HEK293T (cell line): ENCODE data around the gene VASH2.
A peak's percentile ranks its signal among the peaks of the same experiment; 100 is the strongest.
"Not testable (repeated sequence)": the region's sequence is repeated elsewhere in the genome, so short reads cannot be mapped to it uniquely, and the experiment has no call there.

Experiments used
- CTCF ChIA-PET: fragments of 350-600 bp; formaldehyde crosslinking; extraction: SDS; loops from one replicate; lab custom pipeline; 2021; ENCODE audit warnings: antibody characterized with exemption, inconsistent platforms; lab: Yijun Ruan, JAX
- POLR2A ChIA-PET: fragments of 350-600 bp; formaldehyde crosslinking; extraction: SDS; loops from one replicate; lab custom pipeline; 2020; ENCODE audit warnings: antibody characterized with exemption, inconsistent platforms; lab: Yijun Ruan, JAX
- DNase-seq: peaks from one replicate; pipeline ENCODE4 v3.0.0; 2012; ENCODE audit warnings: mixed read lengths; ENCODE audit errors: extremely low spot score
- ARNT ChIP-seq: fragments of 450-650 bp; IDR thresholded peaks from 2 replicates; pipeline ENCODE4 v1.6.1; 2017; ENCODE audit warnings: mild to moderate bottlenecking
- BHLHE40 ChIP-seq: fragments of 450-650 bp; IDR thresholded peaks from 2 replicates; pipeline ENCODE4 v1.6.1; 2016; ENCODE audit warnings: mild to moderate bottlenecking, moderate library complexity, borderline replicate concordance
- CTBP1 ChIP-seq: fragments of 450-650 bp; IDR thresholded peaks from 2 replicates; pipeline ENCODE4 v1.6.1; 2016; ENCODE audit warnings: borderline replicate concordance
- ELF4 ChIP-seq: fragments of 450-650 bp; IDR thresholded peaks from 2 replicates; pipeline ENCODE4 v1.6.1; 2017; ENCODE audit warnings: antibody characterized with exemption
- FOXA1 ChIP-seq: fragments of 450-650 bp; IDR thresholded peaks from 2 replicates; pipeline ENCODE4 v1.6.1; 2016; ENCODE audit warnings: mild to moderate bottlenecking
- FOXK2 ChIP-seq: fragments of 450-650 bp; IDR thresholded peaks from 2 replicates; pipeline ENCODE4 v1.6.1; 2016; ENCODE audit warnings: mild to moderate bottlenecking
- FOXM1 ChIP-seq: fragments of 450-650 bp; IDR thresholded peaks from 2 replicates; pipeline ENCODE4 v1.6.1; 2017; ENCODE audit warnings: mild to moderate bottlenecking, borderline replicate concordance
- HDGF ChIP-seq: fragments of 450-650 bp; IDR thresholded peaks from 2 replicates; pipeline ENCODE4 v1.6.1; 2017; ENCODE audit warnings: antibody characterized with exemption, borderline replicate concordance
- L3MBTL2 ChIP-seq: fragments of 450-650 bp; conservative IDR thresholded peaks from 2 replicates; pipeline ENCODE4 v1.6.1; 2016; ENCODE audit warnings: mild to moderate bottlenecking
- LEF1 ChIP-seq: fragments of 450-650 bp; IDR thresholded peaks from 2 replicates; pipeline ENCODE4 v1.6.1; 2017; ENCODE audit warnings: mild to moderate bottlenecking, borderline replicate concordance
- NFRKB ChIP-seq: fragments of 450-650 bp; IDR thresholded peaks from 2 replicates; pipeline ENCODE4 v1.6.1; 2016; ENCODE audit warnings: mild to moderate bottlenecking, moderate library complexity
- PKNOX1 ChIP-seq: fragments of 450-650 bp; IDR thresholded peaks from 2 replicates; pipeline ENCODE4 v1.6.1; 2016
- SP1 ChIP-seq: fragments of 450-650 bp; IDR thresholded peaks from 2 replicates; pipeline ENCODE4 v1.6.1; 2017
- SUZ12 ChIP-seq: fragments of 450-650 bp; IDR thresholded peaks from 2 replicates; pipeline ENCODE4 v1.6.1; 2016; ENCODE audit warnings: mild to moderate bottlenecking
- TARDBP ChIP-seq: fragments of 450-650 bp; IDR thresholded peaks from 2 replicates; pipeline ENCODE4 v1.6.1; 2016
- ZNF384 ChIP-seq: fragments of 450-650 bp; IDR thresholded peaks from 2 replicates; pipeline ENCODE4 v1.6.1; 2016

Gene VASH2

DNA sequence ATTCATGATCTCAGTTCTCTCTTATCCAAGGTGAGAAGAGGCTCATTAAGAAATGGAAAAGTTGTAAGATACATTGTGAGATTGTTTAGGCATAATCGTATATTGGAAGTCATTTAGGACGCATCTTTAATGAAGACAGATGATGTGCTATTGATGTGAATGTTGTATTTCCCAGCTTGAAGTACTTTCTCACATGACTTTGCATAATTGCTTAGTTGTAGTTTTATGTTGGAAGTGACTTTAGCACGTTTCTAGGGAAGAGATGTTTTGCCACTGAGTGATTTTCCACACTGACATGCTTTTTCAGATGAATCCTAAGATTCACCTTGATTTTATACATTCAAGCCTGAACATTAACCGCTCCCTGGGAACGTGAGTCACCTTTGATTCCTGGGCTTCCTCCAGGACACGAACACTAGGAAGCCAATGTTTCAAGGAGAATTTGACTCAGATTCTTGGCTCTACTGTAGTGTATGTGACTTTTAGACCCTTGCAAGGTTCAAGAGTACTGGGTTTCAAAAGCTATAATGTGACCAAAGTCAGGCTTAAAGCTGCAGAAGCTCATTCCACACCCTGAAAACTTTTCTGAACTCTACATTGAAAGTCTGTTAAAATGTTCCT, 37.5 kb downstream of the VASH2 start:
- CTCF ChIA-PET, result no interaction called here
- DNase-seq, result no peak
- POLR2A ChIA-PET, result no interaction called here

GRCh38 chr1:212990276-212990675, 39.9 kb downstream of the VASH2 start:
- TF ChIP-seq L3MBTL2, result no peak
- no peak for TF ChIP-seq HDGF
- TF ChIP-seq CTBP1, result no peak
- no peak for TF ChIP-seq NFRKB
- TF ChIP-seq SP1, result no peak
- TF ChIP-seq LEF1, result no peak
- TF ChIP-seq ELF4, result no peak
- no peak for TF ChIP-seq ARNT
- no peak for TF ChIP-seq ZNF384
- no peak for TF ChIP-seq PKNOX1
- no peak for TF ChIP-seq TARDBP
- TF ChIP-seq BHLHE40, result no peak
- no peak for TF ChIP-seq FOXA1
- TF ChIP-seq FOXM1, result no peak
- TF ChIP-seq FOXK2, result no peak
- TF ChIP-seq SUZ12, result no peak
- ChIA-PET CTCF (no interaction called here), POLR2A (no interaction called here)
- DNase-seq, result no peak

More for the DNA sequence above, 37.5 kb downstream of the VASH2 start:
- TF ChIP-seq CTBP1, result no peak
- TF ChIP-seq ELF4, result no peak
- TF ChIP-seq NFRKB, result no peak
- TF ChIP-seq SUZ12, result no peak
- no peak for TF ChIP-seq L3MBTL2
- TF ChIP-seq FOXM1, result no peak
- TF ChIP-seq ARNT, result no peak
- no peak for TF ChIP-seq TARDBP
- TF ChIP-seq LEF1, result no peak
- TF ChIP-seq SP1, result no peak
- TF ChIP-seq FOXK2, result no peak
- TF ChIP-seq PKNOX1, result no peak
- no peak for TF ChIP-seq HDGF
- no peak for TF ChIP-seq FOXA1
- TF ChIP-seq ZNF384, result no peak

DNA sequence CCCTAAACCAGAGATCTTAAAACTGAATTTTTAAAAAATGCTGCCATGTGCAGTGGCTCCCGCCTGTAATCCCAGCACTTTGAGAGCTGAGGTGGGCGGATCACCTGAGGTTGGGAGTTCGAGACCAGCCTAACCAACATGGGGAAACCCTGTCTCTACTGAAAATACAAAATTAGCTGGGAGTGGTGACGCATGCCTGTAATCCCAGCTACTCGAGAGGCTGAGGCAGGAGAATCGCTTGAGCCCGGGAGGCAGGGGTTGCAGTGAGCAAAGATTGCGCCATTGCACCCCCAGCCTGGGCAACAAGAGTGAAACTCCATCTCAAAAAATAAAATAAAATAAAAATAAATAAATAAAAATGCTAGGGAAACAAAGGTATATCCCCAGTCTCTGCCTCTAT, 43.6 kb downstream of the VASH2 start:
- DNase-seq, POLR2A ChIA-PET: not testable (repeated sequence)
- CTCF ChIA-PET, result interaction anchor here (1.1 to 1.5 kb wide), 2 partner anchors 26 to 329 kb away, joined by 3 read pairs; no protein-coding TSS in a partner anchor

DNA sequence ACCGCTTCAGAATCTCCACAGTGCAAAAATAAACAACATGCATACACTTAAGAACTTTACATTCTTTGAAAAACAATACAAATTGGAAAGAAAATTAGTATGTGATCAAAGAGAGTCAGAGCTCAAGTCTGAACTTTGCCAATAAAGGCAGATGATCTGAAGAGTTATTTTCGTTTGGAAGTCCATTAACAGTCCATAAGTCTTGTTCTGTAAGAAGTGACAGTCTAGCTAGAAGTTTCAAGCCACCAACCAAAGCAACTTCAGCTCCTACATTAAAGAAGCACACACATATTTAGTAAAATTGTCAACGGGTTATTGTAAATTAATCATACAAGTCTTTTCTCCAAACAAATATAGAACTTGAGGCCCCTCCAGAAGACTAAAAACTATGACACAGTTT, 44.6 kb downstream of the VASH2 start:
- DNase-seq, result no peak
- ChIA-PET CTCF (interaction anchor here (0.9 to 1.5 kb wide), 3 partner anchors 27 to 330 kb away, joined by 3 read pairs; no protein-coding TSS in a partner anchor), POLR2A (no interaction called here)
- no peak for TF ChIP-seq HDGF

- TF ChIP-seq SP1 (no peak), SUZ12 (no peak), ARNT (no peak), NFRKB (no peak), TARDBP (no peak), ELF4 (no peak), FOXA1 (no peak), HDGF (no peak), ZNF384 (no peak), CTBP1 (no peak), FOXK2 (no peak)
- ChIA-PET CTCF (no interaction called here), POLR2A (interaction anchor here (2.0 kb wide), 1 partner anchor 11 kb away, joined by 4 read pairs; no protein-coding TSS in a partner anchor)
- DNase-seq, result no peak
Measured at GRCh38 chr1:213003256-213003655, 52.9 kb downstream of the VASH2 start.

DNA sequence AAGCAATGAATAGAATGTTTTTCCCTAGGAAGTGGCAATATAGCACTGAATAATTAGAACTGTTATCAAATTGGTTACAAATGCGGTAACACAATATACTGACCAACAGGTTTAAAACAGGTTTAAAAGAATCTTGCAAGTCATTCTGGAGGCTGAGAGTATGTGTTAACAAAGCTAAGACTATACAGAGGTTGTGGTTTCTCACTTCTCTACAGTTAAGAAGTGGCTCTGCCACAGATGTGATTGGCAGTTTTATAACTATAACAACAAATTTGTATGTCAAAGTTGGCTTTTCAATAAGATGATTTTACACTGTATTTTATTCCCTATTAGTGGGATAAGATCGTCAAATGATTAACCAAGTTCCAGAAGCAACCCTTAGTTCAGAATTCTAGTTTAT, 58.2 kb downstream of the VASH2 start:
- ChIA-PET CTCF (no interaction called here), POLR2A (no interaction called here)
- TF ChIP-seq SP1 (no peak), FOXA1 (no peak), PKNOX1 (peak; percentile 61; the same call in 1 of the 2 replicates)
- no peak for DNase-seq

- no peak for DNase-seq
- ChIA-PET POLR2A (interaction anchor here (1.0 to 1.4 kb wide), 2 partner anchors 12 to 223 kb away, joined by 3 to 4 read pairs; partner anchors contain the start of genes NSL1 and TATDN3), CTCF (no interaction called here)
- TF ChIP-seq FOXM1, result 0 out of 2 replicates have a peak, but pooled peaks have one; percentile 23
- TF ChIP-seq LEF1, result no peak
Measured at GRCh38 chr1:213014642-213015041, 64.3 kb downstream of the VASH2 start.
